Measurements from ENCODE around the gene ALG11. TPM values are rescaled to one million over a fixed set of nuclear protein-coding genes. Genes with fewer than 3 reads are reported as not detected.

The ALG11 gene
- total RNA-seq, 1 donor from 2014 or later: 57.7 TPM

DNA sequence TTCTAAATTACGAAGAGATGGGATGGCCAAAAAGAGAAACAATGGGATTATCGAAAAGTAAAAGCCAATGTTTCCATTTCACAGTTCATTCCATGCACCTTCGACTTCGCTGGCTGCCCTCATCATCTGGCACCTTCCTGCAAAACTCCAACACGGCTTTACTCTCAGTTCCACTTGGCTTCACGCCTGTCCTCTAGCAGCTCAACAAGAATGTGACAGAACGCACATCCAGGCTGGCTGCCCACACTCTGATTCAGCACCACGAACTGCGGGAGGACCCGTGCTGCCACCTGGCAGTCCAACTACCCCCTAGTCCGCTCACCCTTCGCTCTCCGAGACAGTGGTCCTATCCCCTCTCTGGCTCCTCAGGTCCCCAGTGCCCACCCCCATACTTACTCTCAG is 12.7 kb upstream of the ALG11 start:
- FAIRE-seq: no peak
- Histone ChIP-seq H3K27me3 (ENCODE audit: insufficient read depth, low read length) (peaks cover 21% of the 10 kb centered on the region), H3K4me3 (ENCODE audit: insufficient read depth, low read depth, low read length) (no peak overlapping the region), H3K9me3 (ENCODE audit: insufficient read depth, low read depth, low read length) (no peaks in the 10 kb centered on the region), H3K4me1 (ENCODE audit: insufficient read depth, low read length) (no peaks in the 10 kb centered on the region), H3K36me3 (ENCODE audit: insufficient read depth, low read length) (no peaks in the 10 kb centered on the region), H4K20me1 (ENCODE audit: insufficient read depth, low read length) (peaks cover 20% of the 10 kb centered on the region), H3K9ac (ENCODE audit: low read length) (no peak overlapping the region), H2AFZ (ENCODE audit: low read depth, low read length) (no peak overlapping the region), H3K27ac (ENCODE audit: low read depth, low read length) (no peak overlapping the region), H3K4me2 (ENCODE audit: low read length) (peak overlapping the region; percentile 24), H3K79me2 (ENCODE audit: insufficient read depth, low read length) (no peaks in the 10 kb centered on the region)
- Mint-ChIP-seq H3K4me3 (ENCODE audit: unreplicated experiment) (no peak overlapping the region), H3K27me3 (ENCODE audit: low read depth, unreplicated experiment) (no peaks in the 10 kb centered on the region), H3K9me3 (ENCODE audit: unreplicated experiment) (no peaks in the 10 kb centered on the region), H3K27ac (ENCODE audit: unreplicated experiment) (no peak overlapping the region), H3K4me1 (ENCODE audit: low read depth, unreplicated experiment) (peaks cover 11% of the 10 kb centered on the region), H3K36me3 (ENCODE audit: low read depth, unreplicated experiment) (no peaks in the 10 kb centered on the region)
- no peak for TF ChIP-seq EZH2 (IDR thresholded peaks at IDR 0.05; ENCODE audit: insufficient read depth, low read length)
- TF ChIP-seq, protein P1, sequence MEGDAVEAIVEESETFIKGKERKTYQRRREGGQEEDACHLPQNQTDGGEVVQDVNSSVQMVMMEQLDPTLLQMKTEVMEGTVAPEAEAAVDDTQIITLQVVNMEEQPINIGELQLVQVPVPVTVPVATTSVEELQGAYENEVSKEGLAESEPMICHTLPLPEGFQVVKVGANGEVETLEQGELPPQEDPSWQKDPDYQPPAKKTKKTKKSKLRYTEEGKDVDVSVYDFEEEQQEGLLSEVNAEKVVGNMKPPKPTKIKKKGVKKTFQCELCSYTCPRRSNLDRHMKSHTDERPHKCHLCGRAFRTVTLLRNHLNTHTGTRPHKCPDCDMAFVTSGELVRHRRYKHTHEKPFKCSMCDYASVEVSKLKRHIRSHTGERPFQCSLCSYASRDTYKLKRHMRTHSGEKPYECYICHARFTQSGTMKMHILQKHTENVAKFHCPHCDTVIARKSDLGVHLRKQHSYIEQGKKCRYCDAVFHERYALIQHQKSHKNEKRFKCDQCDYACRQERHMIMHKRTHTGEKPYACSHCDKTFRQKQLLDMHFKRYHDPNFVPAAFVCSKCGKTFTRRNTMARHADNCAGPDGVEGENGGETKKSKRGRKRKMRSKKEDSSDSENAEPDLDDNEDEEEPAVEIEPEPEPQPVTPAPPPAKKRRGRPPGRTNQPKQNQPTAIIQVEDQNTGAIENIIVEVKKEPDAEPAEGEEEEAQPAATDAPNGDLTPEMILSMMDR (IDR thresholded peaks at IDR 0.05; ENCODE audit: insufficient read depth, low read depth, low read length): no peak
- peak; percentile 42 for DNase-seq (ENCODE audit: low read depth)

DNA sequence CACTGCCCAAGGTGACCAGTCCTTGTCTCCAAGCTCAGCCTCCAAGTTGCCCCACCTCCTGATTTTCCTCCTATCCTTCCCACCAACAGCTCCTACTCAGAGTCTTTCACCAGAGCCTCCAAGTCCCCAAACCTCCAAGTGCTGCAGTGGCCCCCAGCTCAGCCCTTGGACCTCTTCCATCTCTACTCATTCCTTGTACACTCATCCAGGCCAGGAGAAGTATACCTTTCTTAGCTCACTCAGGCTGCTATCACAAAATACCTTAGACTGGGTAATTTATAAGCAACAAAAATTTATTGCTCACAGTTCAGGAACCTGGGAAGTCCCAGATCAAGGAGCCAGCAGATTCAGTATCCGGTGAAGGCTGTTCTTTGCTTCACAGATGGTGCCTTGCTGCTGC is 12.3 kb upstream of the ALG11 start:
- Histone ChIP-seq H3K4me1 (ENCODE audit: insufficient read depth, low read length) (no peaks in the 10 kb centered on the region), H3K4me2 (ENCODE audit: low read length) (peak overlapping the region; percentile 24), H3K4me3 (ENCODE audit: insufficient read depth, low read depth, low read length) (no peak overlapping the region), H3K27me3 (ENCODE audit: insufficient read depth, low read length) (peaks cover 21% of the 10 kb centered on the region), H3K79me2 (ENCODE audit: insufficient read depth, low read length) (no peaks in the 10 kb centered on the region), H2AFZ (ENCODE audit: low read depth, low read length) (no peak overlapping the region), H3K27ac (ENCODE audit: low read depth, low read length) (no peak overlapping the region), H4K20me1 (ENCODE audit: insufficient read depth, low read length) (peaks cover 20% of the 10 kb centered on the region), H3K36me3 (ENCODE audit: insufficient read depth, low read length) (no peaks in the 10 kb centered on the region), H3K9ac (ENCODE audit: low read length) (no peak overlapping the region), H3K9me3 (ENCODE audit: insufficient read depth, low read depth, low read length) (no peaks in the 10 kb centered on the region)
- peaks cover 11% of the 10 kb centered on the region for H3K4me1 Mint-ChIP-seq (ENCODE audit: low read depth, unreplicated experiment)
- no peaks in the 10 kb centered on the region for H3K27me3 Mint-ChIP-seq (ENCODE audit: low read depth, unreplicated experiment)
- H3K36me3 Mint-ChIP-seq (ENCODE audit: low read depth, unreplicated experiment): no peaks in the 10 kb centered on the region
- no peaks in the 10 kb centered on the region for H3K9me3 Mint-ChIP-seq (ENCODE audit: unreplicated experiment)
- TF ChIP-seq EZH2 (IDR thresholded peaks at IDR 0.05; ENCODE audit: insufficient read depth, low read length): no peak
- TF ChIP-seq, protein P1 (IDR thresholded peaks at IDR 0.05; ENCODE audit: insufficient read depth, low read depth, low read length): no peak
- no peak overlapping the region for H3K4me3 Mint-ChIP-seq (ENCODE audit: unreplicated experiment)
- FAIRE-seq (no peak), DNase-seq (ENCODE audit: low read depth) (no peak)
- no peak overlapping the region for H3K27ac Mint-ChIP-seq (ENCODE audit: unreplicated experiment)

DNA sequence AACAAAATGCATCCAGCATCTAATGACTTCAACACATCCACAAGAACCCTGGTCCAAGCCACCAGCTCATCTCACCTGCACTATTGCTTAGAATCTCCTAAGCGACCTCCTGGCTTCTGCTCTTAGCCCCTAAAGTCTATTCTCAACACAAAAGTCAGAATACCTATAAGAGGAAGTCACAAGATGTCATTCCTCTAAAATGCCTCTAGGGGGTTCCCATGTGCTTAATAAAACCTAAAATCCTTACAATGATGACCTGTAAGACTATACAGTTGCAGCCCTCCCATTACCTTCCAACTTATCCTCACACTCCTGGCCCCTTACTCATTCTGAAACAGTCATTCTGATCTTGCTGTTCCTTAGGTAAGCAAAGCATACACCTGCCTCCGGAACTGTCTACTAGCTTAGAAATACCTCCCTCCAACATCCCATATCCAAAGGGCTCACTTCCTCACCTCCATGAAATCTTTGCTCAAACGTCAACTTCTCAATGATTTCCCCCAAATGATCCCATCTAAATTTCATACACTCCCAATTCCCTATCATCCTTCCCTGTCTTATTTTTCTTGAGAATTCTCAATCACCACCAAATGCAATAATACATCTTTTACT is 11.0 kb upstream of the ALG11 start:
- peaks cover under 1% of the 10 kb centered on the region for H3K36me3 Mint-ChIP-seq (ENCODE audit: low read depth, unreplicated experiment)
- H3K4me3 Mint-ChIP-seq (ENCODE audit: unreplicated experiment): no peak overlapping the region
- peaks cover 11% of the 10 kb centered on the region for H3K4me1 Mint-ChIP-seq (ENCODE audit: low read depth, unreplicated experiment)
- H3K4me1 ChIP-seq (ENCODE audit: insufficient read depth, low read length): no peaks in the 10 kb centered on the region
- DNase-seq (ENCODE audit: low read depth) (peak; percentile 24), FAIRE-seq (no peak)
- no peaks in the 10 kb centered on the region for H3K27me3 Mint-ChIP-seq (ENCODE audit: low read depth, unreplicated experiment)
- no peak overlapping the region for H3K4me2 ChIP-seq (ENCODE audit: low read length)
- no peaks in the 10 kb centered on the region for H3K79me2 ChIP-seq (ENCODE audit: insufficient read depth, low read length)
- H3K36me3 ChIP-seq (ENCODE audit: insufficient read depth, low read length): no peaks in the 10 kb centered on the region
- no peaks in the 10 kb centered on the region for H3K9me3 Mint-ChIP-seq (ENCODE audit: unreplicated experiment)
- H3K27ac ChIP-seq (ENCODE audit: low read depth, low read length): no peak overlapping the region
- H2AFZ ChIP-seq (ENCODE audit: low read depth, low read length): no peak overlapping the region
- no peak overlapping the region for H3K9ac ChIP-seq (ENCODE audit: low read length)
- no peaks in the 10 kb centered on the region for H3K9me3 ChIP-seq (ENCODE audit: insufficient read depth, low read depth, low read length)
- H3K27me3 ChIP-seq (ENCODE audit: insufficient read depth, low read length): peaks cover 15% of the 10 kb centered on the region
- H3K4me3 ChIP-seq (ENCODE audit: insufficient read depth, low read depth, low read length): no peak overlapping the region
- no peak for TF ChIP-seq EZH2 (IDR thresholded peaks at IDR 0.05; ENCODE audit: insufficient read depth, low read length)
- TF ChIP-seq, protein P1 (IDR thresholded peaks at IDR 0.05; ENCODE audit: insufficient read depth, low read depth, low read length): peak; percentile 64
- H3K27ac Mint-ChIP-seq (ENCODE audit: unreplicated experiment): no peak overlapping the region
- peaks cover 20% of the 10 kb centered on the region for H4K20me1 ChIP-seq (ENCODE audit: insufficient read depth, low read length)
